Adipose tissue (tissue), 3 donors: ENCODE results near the gene PAGE3. TPM values are rescaled to one million over a fixed set of nuclear protein-coding genes. Genes with fewer than 3 reads are reported as not detected.

ENCODE experiments used
- H3K27ac ChIP-seq: one replicate; pipeline ENCODE4 v1.5.1; 2013; ENCODE audit warnings: low read depth, low read length
- WGBS, 3 donors: extraction: QIAGEN DNeasy Blood & Tissue Kit; methylation state at CpG; one replicate each; pipeline ENCODE4 v1.1.7; 2013; 5-methylcytosine and 5-hydroxymethylcytosine counted together
- polyA plus RNA-seq, 3 donors: library from polyadenylated mRNA; stranded (reverse); fragments of 200-250 nt; gene quantifications; one replicate each; pipeline ENCODE4 v1.2.3, GENCODE V29; 2013
- donor health status: healthy with polysubstance abuse.
- donor health status: Bipolar disorder and iron deficiency.
- donor health status: healthy.

The PAGE3 gene
- polyA plus RNA-seq = not detected

- WGBS, 3 donors = 81 to 90% (median 84%) methylated on average over 5 of the region's 5 CpGs
Measured at GRCh38 chrX:55264816-55265215, at the start of gene PAGE3. Gene PAGE3 (minus strand): TSS chrX:55264916. CDS start chrX:55263903, 1,013 bp downstream.

GRCh38 chrX:55312655-55313054 is 47.9 kb upstream of the PAGE3 start:
- no peak overlapping the region for H3K27ac ChIP-seq

More at GRCh38 chrX:55264816-55265215, at the start of gene PAGE3:
- H3K27ac ChIP-seq = no peak within 1 kb of the TSS

GRCh38 chrX:55290963-55291362 is 26.2 kb upstream of the PAGE3 start:
- no peak overlapping the region for H3K27ac ChIP-seq
- 75 to 82% (median 77%) methylated on average over 3 of the region's 3 CpGs for WGBS, 3 donors

GRCh38 chrX:55279832-55280231 is 15.1 kb upstream of the PAGE3 start:
- H3K27ac ChIP-seq = no peak overlapping the region
- 90% methylated on average over 8 to 10 of the region's 10 CpGs for WGBS, 3 donors

GRCh38 chrX:55260806-55261205 is 3.9 kb downstream of the PAGE3 start:
- H3K27ac ChIP-seq = no peak overlapping the region
- WGBS, 3 donors = 65 to 88% (median 83%) methylated on average over 2 of the region's 2 CpGs

- H3K27ac ChIP-seq = no peak overlapping the region
Measured at GRCh38 chrX:55253528-55253927, 11.2 kb downstream of the PAGE3 start.

- WGBS, 3 donors = 54 to 77% (median 59%) methylated on average over 6 of the region's 6 CpGs
- H3K27ac ChIP-seq = no peak overlapping the region
Measured at GRCh38 chrX:55240788-55241340, 23.9 kb downstream of the PAGE3 start.

- WGBS, 3 donors = 80 to 92% (median 84%) methylated on average over 21 to 30 of the region's 30 CpGs
- no peak within 1 kb of the TSS for H3K27ac ChIP-seq
Measured at GRCh38 chrX:55220119-55220794, 44.5 kb downstream of the PAGE3 start, which contains the start of gene PAGE5. Gene PAGE5 (plus strand): TSS chrX:55220346. CDS start chrX:55221383, 1,037 bp downstream.

GRCh38 chrX:55213381-55213780 is 51.3 kb downstream of the PAGE3 start:
- 59 to 74% (median 67%) methylated on average over 3 of the region's 3 CpGs for WGBS, 3 donors
- H3K27ac ChIP-seq = no peak overlapping the region

- WGBS, 3 donors = 68 to 83% (median 70%) methylated on average over 13 of the region's 13 CpGs
Measured at GRCh38 chrX:55210931-55211677, 53.6 kb downstream of the PAGE3 start.

More at GRCh38 chrX:55210931-55211677, 53.6 kb downstream of the PAGE3 start:
- H3K27ac ChIP-seq = no peak overlapping the region

Other genes starting within 250 kb of the PAGE3 start
- gene ALAS2, start 233.9 kb downstream of the PAGE3 start, polyA plus RNA-seq = under 1 TPM in 2 of 3 donors, not detected in 1; 0.12 to 0.21 TPM
- not detected for gene PAGE2B, start 189.9 kb downstream of the PAGE3 start, polyA plus RNA-seq
- gene PAGE2, start 175.9 kb downstream of the PAGE3 start, polyA plus RNA-seq = not detected
- gene PAGE5, start 44.6 kb downstream of the PAGE3 start, polyA plus RNA-seq = not detected
- gene MAGEH1, start 187.2 kb upstream of the PAGE3 start, polyA plus RNA-seq = 10 to 100 TPM; 18.0 to 21.2 (median 20.9) TPM
- gene USP51, start 224.9 kb upstream of the PAGE3 start, polyA plus RNA-seq = under 1 TPM; 0.48 to 0.67 (median 0.56) TPM